Suprapubic skin (tissue), 4 donors: ENCODE results near the gene MRGPRF.

ENCODE experiments used
- CTCF ChIP-seq, 2 donors: fragments of 200-600 bp in 1 of 2; fragments of 450-650 bp in 1 of 2; sonication (generic) in 1 of 2; IDR thresholded peaks; one replicate each; pipeline ENCODE4 v1.5.1; 2016 to 2019; ENCODE audit warnings: antibody characterized with exemption in 2 of 2, mild to moderate bottlenecking in 1 of 2, moderate library complexity in 1 of 2
- EP300 ChIP-seq: sonication (generic); formaldehyde crosslinking; IDR thresholded peaks from one replicate; pipeline ENCODE4 v1.6.1; 2017; ENCODE audit warnings: antibody characterized with exemption
- POLR2A ChIP-seq, 2 donors: fragments of 450-650 bp; IDR thresholded peaks; one replicate each; pipeline ENCODE4 v1.6.1; 2017; ENCODE audit warnings: antibody characterized with exemption in 2 of 2, mild to moderate bottlenecking in 2 of 2, moderate library complexity in 2 of 2
- POLR2AphosphoS5 ChIP-seq, 3 donors: sonication (generic); formaldehyde crosslinking; IDR thresholded peaks; one replicate each; pipeline ENCODE4 v1.6.1; 2017; ENCODE audit warnings: antibody characterized with exemption in 3 of 3

- no peak for TF ChIP-seq POLR2AphosphoS5 (IDR thresholded peaks at IDR 0.05)
- TF ChIP-seq EP300 = no peak
- no peak for TF ChIP-seq CTCF (IDR thresholded peaks at IDR 0.05)
- no peak for TF ChIP-seq POLR2A (IDR thresholded peaks at IDR 0.05)
Measured at GRCh38 chr11:68963779-68964178, 49.3 kb downstream of the MRGPRF start.
